Measurements from ENCODE around the gene MBD4. TPM values are rescaled to one million over a fixed set of nuclear protein-coding genes. Genes with fewer than 3 reads are reported as not detected.

Gene MBD4
- total and polyA plus RNA-seq, 10 donors, result 40.0 to 72.6 (median 55.2) TPM

- TF ChIP-seq CTCF (IDR thresholded peaks at IDR 0.05 in 8 of 11, conservative IDR thresholded peaks at IDR 0.05 in 3 of 11) (no peak), POLR2A (IDR thresholded peaks at IDR 0.05) (no peak), POLR2AphosphoS5 (IDR thresholded peaks at IDR 0.05) (no peak)
- Histone ChIP-seq H3K9me3 (peaks cover 0 to 9% (median 0%) of the 10 kb centered on the region in 8 donors), H3K27ac (no peak overlapping the region), H3K4me1 (peaks cover 0 to 22% (median 6%) of the 10 kb centered on the region in 6 donors), H3K27me3 (replicated peaks in 1 of 7) (no peaks in the 10 kb centered on the region), H3K4me3 (no peak overlapping the region), H3K36me3 (no peaks in the 10 kb centered on the region)
- intact Hi-C loops (cut with DNase I; ENCODE audit: low total_unique reads), result no loop called here
- WGBS, 5 donors, result 89 to 100% (median 94%) methylated on average over 1 of the region's 1 CpG
- DNase-seq, result no peak
These were observed 16.9 kb downstream of the MBD4 start for GRCh38 chr3:129422897-129423296.

- Histone ChIP-seq H3K27me3 (replicated peaks in 1 of 7) (no peaks in the 10 kb centered on the region), H3K9me3 (peaks cover 0 to 9% (median 0%) of the 10 kb centered on the region in 8 donors), H3K4me3 (no peak overlapping the region), H3K36me3 (no peaks in the 10 kb centered on the region), H3K27ac (no peak overlapping the region), H3K4me1 (peaks cover 0 to 19% (median 3%) of the 10 kb centered on the region in 6 donors)
- WGBS, 5 donors, result 83 to 90% (median 86%) methylated on average over 6 of the region's 6 CpGs
- intact Hi-C loops (cut with DNase I; ENCODE audit: low total_unique reads), result no loop called here
- no peak for DNase-seq
- TF ChIP-seq POLR2A (IDR thresholded peaks at IDR 0.05), result no peak
These were observed 17.6 kb downstream of the MBD4 start for GRCh38 chr3:129421988-129422745.

- Histone ChIP-seq H3K36me3 (no peaks in the 10 kb centered on the region), H3K4me1 (peaks cover 0 to 18% (median 3%) of the 10 kb centered on the region in 6 donors), H3K27me3 (replicated peaks in 1 of 7) (no peaks in the 10 kb centered on the region), H3K27ac (no peak overlapping the region), H3K4me3 (no peak overlapping the region), H3K9me3 (peaks cover 0 to 9% (median 0%) of the 10 kb centered on the region in 8 donors)
- DNase-seq, result no peak
- intact Hi-C loops (cut with DNase I; ENCODE audit: low total_unique reads), result no loop called here
- TF ChIP-seq CTCF (IDR thresholded peaks at IDR 0.05 in 8 of 11, conservative IDR thresholded peaks at IDR 0.05 in 3 of 11) (no peak), POLR2AphosphoS5 (IDR thresholded peaks at IDR 0.05) (no peak), POLR2A (IDR thresholded peaks at IDR 0.05) (no peak)
- 90 to 96% (median 95%) methylated on average over 12 of the region's 12 CpGs for WGBS, 5 donors
These were observed 18.4 kb downstream of the MBD4 start for GRCh38 chr3:129421236-129421883.

GRCh38 chr3:129419476-129419875 is 20.3 kb downstream of the MBD4 start:
- H3K36me3 ChIP-seq, result no peaks in the 10 kb centered on the region
- no peak overlapping the region for H3K27ac ChIP-seq
- H3K4me1 ChIP-seq, result peaks cover 0 to 15% (median 3%) of the 10 kb centered on the region in 6 donors
- intact Hi-C loops (cut with DNase I; ENCODE audit: low total_unique reads), result no loop called here
- 85 to 93% (median 91%) methylated on average over 4 of the region's 4 CpGs for WGBS, 5 donors
- H3K27me3 ChIP-seq (replicated peaks in 1 of 7), result no peaks in the 10 kb centered on the region
- no peak for DNase-seq
- H3K4me3 ChIP-seq, result no peak overlapping the region
- no peak for TF ChIP-seq POLR2AphosphoS5 (IDR thresholded peaks at IDR 0.05)
- TF ChIP-seq POLR2A (IDR thresholded peaks at IDR 0.05), result no peak
- no peak for TF ChIP-seq CTCF (IDR thresholded peaks at IDR 0.05 in 8 of 11, conservative IDR thresholded peaks at IDR 0.05 in 3 of 11)
- H3K9me3 ChIP-seq, result peaks cover 0 to 3% (median 0%) of the 10 kb centered on the region in 8 donors
